Measurements from ENCODE around the gene ZNF202.

The ZNF202 gene

DNA sequence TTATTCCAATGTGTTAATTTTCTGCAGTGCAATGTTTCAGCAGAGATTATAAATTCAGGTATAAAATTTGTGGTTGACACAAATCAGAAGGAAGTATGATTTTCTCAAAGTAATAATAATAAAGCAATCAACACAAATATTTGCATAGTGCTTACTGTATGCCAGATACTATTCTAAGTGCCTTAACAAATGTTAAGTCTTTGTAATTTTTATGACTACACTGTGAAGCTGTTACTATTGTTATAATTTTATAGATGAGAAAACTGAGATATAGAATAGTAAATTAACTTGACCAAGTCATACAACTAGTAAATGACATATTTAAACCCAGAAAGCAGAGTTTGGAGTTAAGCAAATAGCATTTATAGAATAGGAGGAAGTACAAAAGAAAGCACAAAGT lies 29.3 kb upstream of the ZNF202 start:
- Histone ChIP-seq H3K4me1 (ENCODE audit: control insufficient read depth, insufficient read depth, low read depth, low read length) (no peaks in the 10 kb centered on the region), H4K91ac (ENCODE audit: low read length) (no peak overlapping the region), H3K9ac (ENCODE audit: low read length) (no peak overlapping the region), H3K4ac (ENCODE audit: low read depth in 1 of 2, low read length in 2 of 2) (no peak overlapping the region), H3K27me3 (ENCODE audit: control insufficient read depth in 1 of 2, insufficient read depth in 1 of 2, low read length in 2 of 2) (no peaks in the 10 kb centered on the region), H2BK5ac (ENCODE audit: low read depth, low read length, poor library complexity, severe bottlenecking) (no peak overlapping the region), H2AK5ac (ENCODE audit: low read length, severe bottlenecking) (no peak overlapping the region), H2BK15ac (ENCODE audit: low read depth, poor library complexity, severe bottlenecking) (no peak overlapping the region), H3K14ac (ENCODE audit: low read length in 2 of 2) (no peak overlapping the region), H3K79me1 (replicated peaks; ENCODE audit: low read length, poor library complexity, severe bottlenecking) (no peaks in the 10 kb centered on the region), H3K36me3 (ENCODE audit: control insufficient read depth in 1 of 2, insufficient read depth in 2 of 2, low read depth in 1 of 2, low read length in 2 of 2) (no peaks in the 10 kb centered on the region), H3K9me3 (ENCODE audit: control insufficient read depth, low read length) (no peaks in the 10 kb centered on the region), H2BK120ac (ENCODE audit: low read depth, low read length) (no peak overlapping the region), H3K27ac (ENCODE audit: low read length, poor library complexity, severe bottlenecking) (no peak overlapping the region), H4K8ac (ENCODE audit: low read length) (no peak overlapping the region), H3K23ac (ENCODE audit: low read length in 2 of 2) (no peak overlapping the region), H3K18ac (ENCODE audit: low read depth in 1 of 2, low read length in 2 of 2) (no peak overlapping the region), H2AFZ (ENCODE audit: low read depth, low read length) (no peak overlapping the region), H3K4me2 (ENCODE audit: low read length, poor library complexity, severe bottlenecking) (no peak overlapping the region), H2BK12ac (ENCODE audit: low read length in 2 of 2) (no peak overlapping the region), H3K4me3 (ENCODE audit: insufficient read depth in 1 of 2, low read depth in 1 of 2, low read length in 2 of 2) (no peak overlapping the region)
- DNase-seq = no peak

GRCh38 chr11:123765601-123766000 lies 24.1 kb upstream of the ZNF202 start:
- Histone ChIP-seq H3K9me3 (ENCODE audit: control insufficient read depth, low read length) (peaks cover 17% of the 10 kb centered on the region), H4K91ac (ENCODE audit: low read length) (no peak overlapping the region), H4K8ac (ENCODE audit: low read length) (no peak overlapping the region), H2BK120ac (ENCODE audit: low read depth, low read length) (no peak overlapping the region), H2AK5ac (ENCODE audit: low read length, severe bottlenecking) (no peak overlapping the region), H3K4me3 (ENCODE audit: insufficient read depth in 1 of 2, low read depth in 1 of 2, low read length in 2 of 2) (no peak overlapping the region), H3K27me3 (ENCODE audit: control insufficient read depth in 1 of 2, insufficient read depth in 1 of 2, low read length in 2 of 2) (no peaks in the 10 kb centered on the region), H3K4ac (ENCODE audit: low read depth in 1 of 2, low read length in 2 of 2) (no peak overlapping the region), H3K79me1 (replicated peaks; ENCODE audit: low read length, poor library complexity, severe bottlenecking) (no peaks in the 10 kb centered on the region), H3K27ac (ENCODE audit: low read length, poor library complexity, severe bottlenecking) (no peak overlapping the region), H2BK12ac (ENCODE audit: low read length in 2 of 2) (no peak overlapping the region), H3K4me2 (ENCODE audit: low read length, poor library complexity, severe bottlenecking) (no peak overlapping the region), H3K4me1 (ENCODE audit: control insufficient read depth, insufficient read depth, low read depth, low read length) (no peaks in the 10 kb centered on the region), H2BK5ac (ENCODE audit: low read depth, low read length, poor library complexity, severe bottlenecking) (no peak overlapping the region), H3K36me3 (ENCODE audit: control insufficient read depth in 1 of 2, insufficient read depth in 2 of 2, low read depth in 1 of 2, low read length in 2 of 2) (no peaks in the 10 kb centered on the region), H2AFZ (ENCODE audit: low read depth, low read length) (no peak overlapping the region), H3K18ac (ENCODE audit: low read depth in 1 of 2, low read length in 2 of 2) (no peak overlapping the region), H2BK15ac (ENCODE audit: low read depth, poor library complexity, severe bottlenecking) (no peak overlapping the region), H3K23ac (ENCODE audit: low read length in 2 of 2) (no peak overlapping the region), H3K9ac (ENCODE audit: low read length) (no peak overlapping the region), H3K14ac (ENCODE audit: low read length in 2 of 2) (no peak overlapping the region)
- DNase-seq = no peak
- WGBS = no CpG with 5 or more reads among the region's 1 CpG

DNA sequence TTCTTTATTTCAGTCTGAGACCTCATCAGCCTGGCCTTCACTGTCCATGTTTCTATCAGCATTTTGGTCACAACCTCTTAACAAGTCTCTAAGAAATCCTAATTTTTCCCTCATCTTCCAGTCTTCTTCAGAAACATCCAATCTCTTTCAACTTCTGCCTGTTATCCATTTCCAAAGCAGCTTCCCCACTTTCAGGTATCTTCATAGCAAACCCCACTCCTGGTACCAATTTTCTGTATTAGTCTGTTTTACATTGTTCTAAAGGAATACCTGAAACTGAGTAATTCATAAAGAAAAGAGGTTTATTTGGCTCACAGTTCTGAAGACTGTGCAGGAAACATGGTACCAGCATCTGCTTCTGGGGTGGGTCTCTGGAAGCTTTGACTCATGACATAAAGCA lies 21.0 kb upstream of the ZNF202 start:
- H4K91ac ChIP-seq (ENCODE audit: low read length) = no peak overlapping the region
- no peak overlapping the region for H3K4me3 ChIP-seq (ENCODE audit: insufficient read depth in 1 of 2, low read depth in 1 of 2, low read length in 2 of 2)
- H3K36me3 ChIP-seq (ENCODE audit: control insufficient read depth in 1 of 2, insufficient read depth in 2 of 2, low read depth in 1 of 2, low read length in 2 of 2) = no peaks in the 10 kb centered on the region
- H3K4ac ChIP-seq (ENCODE audit: low read depth in 1 of 2, low read length in 2 of 2) = no peak overlapping the region
- H3K9me3 ChIP-seq (ENCODE audit: control insufficient read depth, low read length) = peaks cover 17% of the 10 kb centered on the region
- no peak overlapping the region for H3K23ac ChIP-seq (ENCODE audit: low read length in 2 of 2)
- H3K79me1 ChIP-seq (replicated peaks; ENCODE audit: low read length, poor library complexity, severe bottlenecking) = no peaks in the 10 kb centered on the region
- H3K14ac ChIP-seq (ENCODE audit: low read length in 2 of 2) = no peak overlapping the region
- no peaks in the 10 kb centered on the region for H3K4me1 ChIP-seq (ENCODE audit: control insufficient read depth, insufficient read depth, low read depth, low read length)
- H3K4me2 ChIP-seq (ENCODE audit: low read length, poor library complexity, severe bottlenecking) = no peak overlapping the region
- no peak overlapping the region for H3K18ac ChIP-seq (ENCODE audit: low read depth in 1 of 2, low read length in 2 of 2)
- no peak overlapping the region for H3K9ac ChIP-seq (ENCODE audit: low read length)
- no peak overlapping the region for H2BK15ac ChIP-seq (ENCODE audit: low read depth, poor library complexity, severe bottlenecking)
- H2AFZ ChIP-seq (ENCODE audit: low read depth, low read length) = no peak overlapping the region
- no peak overlapping the region for H2BK5ac ChIP-seq (ENCODE audit: low read depth, low read length, poor library complexity, severe bottlenecking)
- no peak overlapping the region for H2BK12ac ChIP-seq (ENCODE audit: low read length in 2 of 2)
- no peak overlapping the region for H3K27ac ChIP-seq (ENCODE audit: low read length, poor library complexity, severe bottlenecking)
- H3K27me3 ChIP-seq (ENCODE audit: control insufficient read depth in 1 of 2, insufficient read depth in 1 of 2, low read length in 2 of 2) = peaks cover 0 to 1% of the 10 kb centered on the region in 2 experiments
- H4K8ac ChIP-seq (ENCODE audit: low read length) = no peak overlapping the region
- H2AK5ac ChIP-seq (ENCODE audit: low read length, severe bottlenecking) = no peak overlapping the region
- no peak overlapping the region for H2BK120ac ChIP-seq (ENCODE audit: low read depth, low read length)
- no peak for DNase-seq

DNA sequence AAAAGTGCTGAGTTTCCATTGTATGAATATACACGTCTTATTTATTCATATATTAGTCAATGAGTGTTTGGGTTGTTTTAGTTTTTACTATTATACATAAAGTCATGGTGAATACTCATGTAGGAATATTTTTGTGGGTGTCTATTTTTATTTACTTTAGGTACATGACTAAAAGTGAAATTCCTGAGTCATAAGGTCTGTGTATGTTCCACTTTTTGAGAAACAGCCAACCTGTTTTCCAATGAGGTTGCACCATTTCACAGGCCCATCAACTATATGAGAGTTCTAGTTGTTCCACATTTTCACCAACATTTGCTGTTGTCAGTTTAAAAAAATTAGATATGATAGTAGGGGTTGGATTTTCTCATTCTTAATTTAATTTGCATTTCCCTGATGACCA lies 19.4 kb upstream of the ZNF202 start:
- no peak overlapping the region for H2BK15ac ChIP-seq (ENCODE audit: low read depth, poor library complexity, severe bottlenecking)
- peaks cover 17% of the 10 kb centered on the region for H3K9me3 ChIP-seq (ENCODE audit: control insufficient read depth, low read length)
- H3K18ac ChIP-seq (ENCODE audit: low read depth in 1 of 2, low read length in 2 of 2) = no peak overlapping the region
- H2BK12ac ChIP-seq (ENCODE audit: low read length in 2 of 2) = no peak overlapping the region
- no peak overlapping the region for H3K9ac ChIP-seq (ENCODE audit: low read length)
- H2AFZ ChIP-seq (ENCODE audit: low read depth, low read length) = no peak overlapping the region
- no peaks in the 10 kb centered on the region for H3K4me1 ChIP-seq (ENCODE audit: control insufficient read depth, insufficient read depth, low read depth, low read length)
- no peaks in the 10 kb centered on the region for H3K36me3 ChIP-seq (ENCODE audit: control insufficient read depth in 1 of 2, insufficient read depth in 2 of 2, low read depth in 1 of 2, low read length in 2 of 2)
- peaks cover 0 to 6% of the 10 kb centered on the region in 2 experiments for H3K27me3 ChIP-seq (ENCODE audit: control insufficient read depth in 1 of 2, insufficient read depth in 1 of 2, low read length in 2 of 2)
- H2BK120ac ChIP-seq (ENCODE audit: low read depth, low read length) = no peak overlapping the region
- H3K4ac ChIP-seq (ENCODE audit: low read depth in 1 of 2, low read length in 2 of 2) = no peak overlapping the region
- no peak overlapping the region for H4K91ac ChIP-seq (ENCODE audit: low read length)
- no peak for DNase-seq
- H2AK5ac ChIP-seq (ENCODE audit: low read length, severe bottlenecking) = no peak overlapping the region
- no peak overlapping the region for H3K23ac ChIP-seq (ENCODE audit: low read length in 2 of 2)
- H3K27ac ChIP-seq (ENCODE audit: low read length, poor library complexity, severe bottlenecking) = no peak overlapping the region
- no CpG with 5 or more reads among the region's 1 CpG for WGBS
- H3K79me1 ChIP-seq (replicated peaks; ENCODE audit: low read length, poor library complexity, severe bottlenecking) = no peaks in the 10 kb centered on the region
- H3K4me2 ChIP-seq (ENCODE audit: low read length, poor library complexity, severe bottlenecking) = no peak overlapping the region
- H4K8ac ChIP-seq (ENCODE audit: low read length) = no peak overlapping the region
- H3K14ac ChIP-seq (ENCODE audit: low read length in 2 of 2) = no peak overlapping the region
- no peak overlapping the region for H2BK5ac ChIP-seq (ENCODE audit: low read depth, low read length, poor library complexity, severe bottlenecking)
- H3K4me3 ChIP-seq (ENCODE audit: insufficient read depth in 1 of 2, low read depth in 1 of 2, low read length in 2 of 2) = no peak overlapping the region

Measured in mesenchymal stem cell (in vitro differentiated cells and primary cell).